ENCODE results near the gene NFKB2.

DNA sequence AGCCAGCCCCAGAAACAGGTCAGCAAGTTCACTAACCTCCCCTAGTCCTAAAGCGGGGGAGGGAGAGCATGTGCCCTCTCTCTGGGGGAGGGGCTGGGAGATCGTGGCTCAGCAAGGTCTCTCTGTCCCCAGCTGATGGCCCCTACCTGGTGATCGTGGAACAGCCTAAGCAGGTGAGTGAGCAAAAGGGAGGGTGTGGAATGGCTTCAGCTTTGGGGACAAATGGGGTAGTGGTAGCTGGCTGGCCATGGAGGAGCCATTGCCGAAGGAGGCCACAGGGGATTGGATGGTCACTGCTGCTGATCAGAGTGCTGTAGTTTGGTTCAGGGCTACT lies 779 bp downstream of the NFKB2 start:
- TF ChIP-seq, protein P1, sequence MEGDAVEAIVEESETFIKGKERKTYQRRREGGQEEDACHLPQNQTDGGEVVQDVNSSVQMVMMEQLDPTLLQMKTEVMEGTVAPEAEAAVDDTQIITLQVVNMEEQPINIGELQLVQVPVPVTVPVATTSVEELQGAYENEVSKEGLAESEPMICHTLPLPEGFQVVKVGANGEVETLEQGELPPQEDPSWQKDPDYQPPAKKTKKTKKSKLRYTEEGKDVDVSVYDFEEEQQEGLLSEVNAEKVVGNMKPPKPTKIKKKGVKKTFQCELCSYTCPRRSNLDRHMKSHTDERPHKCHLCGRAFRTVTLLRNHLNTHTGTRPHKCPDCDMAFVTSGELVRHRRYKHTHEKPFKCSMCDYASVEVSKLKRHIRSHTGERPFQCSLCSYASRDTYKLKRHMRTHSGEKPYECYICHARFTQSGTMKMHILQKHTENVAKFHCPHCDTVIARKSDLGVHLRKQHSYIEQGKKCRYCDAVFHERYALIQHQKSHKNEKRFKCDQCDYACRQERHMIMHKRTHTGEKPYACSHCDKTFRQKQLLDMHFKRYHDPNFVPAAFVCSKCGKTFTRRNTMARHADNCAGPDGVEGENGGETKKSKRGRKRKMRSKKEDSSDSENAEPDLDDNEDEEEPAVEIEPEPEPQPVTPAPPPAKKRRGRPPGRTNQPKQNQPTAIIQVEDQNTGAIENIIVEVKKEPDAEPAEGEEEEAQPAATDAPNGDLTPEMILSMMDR (conservative IDR thresholded peaks at IDR 0.05 in 1 of 2, IDR thresholded peaks at IDR 0.05 in 1 of 2; ENCODE audit: low read depth in 1 of 2, low read length in 2 of 2): no peak
- TF ChIP-seq EZH2 (IDR thresholded peaks at IDR 0.05; ENCODE audit: low read length, missing control alignments): no peak

Measured in fibroblast of lung (primary cell).